NCI-H146 treated with DMSO at 0.1 percent for 48 hours (cell line): ENCODE results near the gene ARL8B.
"Not testable (repeated sequence)": the region's sequence is repeated elsewhere in the genome, so short reads cannot be mapped to it uniquely, and the experiment has no call there.

Experiments used
- DNase-seq: peaks from one replicate; lab custom pipeline; 2025; ENCODE audit not compliant: unreplicated experiment; lab: John Stamatoyannopoulos, UW

Gene ARL8B

DNA sequence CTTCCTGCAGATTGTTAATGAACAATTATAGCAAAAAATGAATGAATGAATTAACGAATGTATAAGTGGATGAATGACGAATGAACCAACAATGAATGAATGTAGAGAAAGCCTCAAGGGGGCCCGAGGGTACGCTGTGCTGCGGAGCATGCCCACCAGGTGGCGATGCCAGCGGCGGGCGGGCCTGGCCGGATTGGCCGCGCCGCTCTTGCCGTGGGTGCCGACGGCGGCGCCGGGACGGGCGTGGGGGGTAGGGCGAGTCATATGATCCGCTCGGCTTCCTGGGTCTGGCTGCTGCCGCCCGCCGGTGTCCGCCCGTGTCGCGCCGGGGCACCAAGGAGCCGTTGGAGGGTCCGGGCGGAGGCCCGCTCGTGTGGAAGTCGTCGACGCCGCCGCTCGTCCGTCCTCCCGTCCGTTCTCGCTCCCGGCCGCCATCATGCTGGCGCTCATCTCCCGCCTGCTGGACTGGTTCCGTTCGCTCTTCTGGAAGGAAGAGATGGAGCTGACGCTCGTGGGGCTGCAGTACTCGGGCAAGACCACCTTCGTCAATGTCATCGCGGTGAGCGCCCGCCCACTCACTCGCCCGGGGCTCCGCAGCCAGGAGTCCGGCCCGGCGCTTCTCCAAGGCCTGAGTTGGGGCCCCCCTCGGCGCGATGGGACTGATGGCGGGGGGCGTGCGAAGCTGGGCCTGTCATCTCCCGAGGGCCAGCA, at the start of gene ARL8B:
Gene ARL8B (plus strand): TSS at position 263 of the 711 bp plus-strand sequence. CDS start 174 bp downstream, at position 437.
- DNase-seq = peak; percentile 33

DNA sequence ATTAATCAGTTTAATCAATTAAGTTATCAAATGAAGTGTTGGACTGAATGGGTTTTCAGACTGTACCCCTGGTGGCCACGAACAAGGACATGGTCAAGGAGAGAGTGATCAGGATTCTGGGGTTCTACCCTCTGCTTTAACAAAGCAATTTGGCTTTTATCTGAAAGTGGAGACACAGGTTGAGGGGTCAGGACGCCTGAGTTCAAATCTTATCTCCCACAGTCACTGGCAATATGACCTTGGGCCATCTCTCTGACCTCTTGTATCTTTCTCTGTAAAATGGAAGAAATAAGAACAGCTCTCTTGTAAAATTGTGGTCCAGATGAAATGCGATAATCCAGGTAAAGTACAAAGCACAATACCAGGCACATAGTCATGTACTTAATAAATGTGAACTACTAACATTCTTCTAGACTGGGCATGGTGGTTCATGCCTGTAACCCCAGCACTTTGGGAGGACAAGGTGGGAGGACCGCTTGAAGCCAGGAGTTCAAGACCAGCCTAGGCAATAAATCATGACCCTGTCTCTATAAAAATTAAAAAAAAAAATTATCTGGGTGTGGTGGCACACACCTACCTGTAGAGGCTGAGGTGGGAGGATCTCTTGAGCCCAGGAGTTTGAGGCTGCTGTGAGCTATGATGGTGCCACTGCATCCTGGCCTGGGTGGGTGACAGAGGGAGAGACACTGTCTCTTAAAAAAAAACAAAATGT, 48.6 kb upstream of the ARL8B start:
- DNase-seq = no peak

DNA sequence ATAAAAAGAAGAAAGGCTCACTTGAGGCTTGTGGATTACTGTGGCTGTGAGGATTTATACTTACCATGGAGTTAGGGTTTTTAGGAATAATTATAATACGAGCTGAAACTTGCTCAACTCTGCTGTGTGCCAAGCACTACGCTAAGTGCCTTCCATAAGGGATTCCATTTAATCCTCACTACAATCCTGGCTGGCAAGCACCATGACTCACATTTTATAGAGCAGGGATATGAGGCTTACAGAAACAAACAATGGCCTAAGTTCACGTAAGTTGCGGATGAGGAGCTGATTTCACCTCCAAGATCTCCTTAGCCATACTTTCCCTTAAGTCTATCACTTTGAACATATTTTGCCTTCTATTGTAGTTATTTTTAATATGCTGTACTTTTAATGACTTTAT, 43.9 kb upstream of the ARL8B start:
- DNase-seq = no peak

DNA sequence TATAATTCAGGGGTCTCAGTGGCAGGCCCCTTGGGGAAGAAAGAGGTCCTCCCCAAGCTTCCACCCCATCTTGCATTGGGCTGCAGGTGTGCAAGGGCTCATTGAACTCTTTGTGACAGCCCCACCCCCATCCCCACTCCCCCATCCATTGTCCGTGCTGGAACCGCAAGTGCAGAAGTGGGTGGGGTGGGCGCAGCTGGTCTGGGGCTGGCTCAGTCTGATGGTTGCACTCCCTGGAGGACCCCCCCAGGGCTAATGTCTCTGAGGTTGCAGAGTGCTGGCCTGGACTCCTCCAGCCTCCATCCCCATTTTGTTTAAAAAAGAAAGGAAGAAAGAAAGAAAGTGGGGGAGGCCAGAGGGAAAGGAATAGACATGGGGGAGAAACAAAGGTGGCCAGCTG, 42.3 kb upstream of the ARL8B start:
- no peak for DNase-seq

DNA sequence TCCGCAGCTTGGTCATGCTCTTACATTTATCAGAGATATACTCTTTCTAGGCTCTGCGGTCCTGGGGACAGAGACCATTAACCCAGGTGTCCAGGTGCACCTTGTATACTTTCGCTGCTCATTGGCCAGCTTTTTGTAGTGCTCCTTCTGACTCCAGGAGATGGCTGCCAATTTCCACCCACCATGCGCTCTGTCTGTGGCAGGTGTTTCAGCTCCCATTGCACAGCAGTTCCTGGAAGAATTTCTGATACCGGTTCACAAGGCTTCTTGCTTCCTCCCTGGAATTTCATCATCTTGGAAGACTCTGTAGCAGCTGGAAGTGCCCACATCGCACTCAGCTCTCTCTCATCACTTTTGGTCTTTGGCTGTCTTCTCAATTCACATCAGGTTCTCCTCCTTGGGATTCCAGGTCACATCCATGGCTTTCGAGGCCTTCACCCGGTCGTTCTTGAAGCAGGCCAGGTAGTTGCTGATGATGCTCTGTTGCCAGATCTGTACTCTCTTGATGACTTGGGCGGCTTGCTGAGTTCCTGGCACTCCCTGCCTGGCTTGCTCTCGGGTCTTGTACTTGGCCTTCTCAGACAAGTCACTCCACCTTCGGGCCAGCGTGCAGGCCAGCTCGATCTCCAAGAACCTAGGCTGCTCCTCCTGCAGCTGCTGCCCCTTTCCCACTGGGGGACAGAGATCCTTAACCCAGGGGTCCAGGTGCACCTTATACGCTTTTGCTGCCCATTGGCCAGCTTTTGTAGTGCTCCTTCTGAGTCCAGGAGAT, 41.1 kb upstream of the ARL8B start:
- DNase-seq = no peak

DNA sequence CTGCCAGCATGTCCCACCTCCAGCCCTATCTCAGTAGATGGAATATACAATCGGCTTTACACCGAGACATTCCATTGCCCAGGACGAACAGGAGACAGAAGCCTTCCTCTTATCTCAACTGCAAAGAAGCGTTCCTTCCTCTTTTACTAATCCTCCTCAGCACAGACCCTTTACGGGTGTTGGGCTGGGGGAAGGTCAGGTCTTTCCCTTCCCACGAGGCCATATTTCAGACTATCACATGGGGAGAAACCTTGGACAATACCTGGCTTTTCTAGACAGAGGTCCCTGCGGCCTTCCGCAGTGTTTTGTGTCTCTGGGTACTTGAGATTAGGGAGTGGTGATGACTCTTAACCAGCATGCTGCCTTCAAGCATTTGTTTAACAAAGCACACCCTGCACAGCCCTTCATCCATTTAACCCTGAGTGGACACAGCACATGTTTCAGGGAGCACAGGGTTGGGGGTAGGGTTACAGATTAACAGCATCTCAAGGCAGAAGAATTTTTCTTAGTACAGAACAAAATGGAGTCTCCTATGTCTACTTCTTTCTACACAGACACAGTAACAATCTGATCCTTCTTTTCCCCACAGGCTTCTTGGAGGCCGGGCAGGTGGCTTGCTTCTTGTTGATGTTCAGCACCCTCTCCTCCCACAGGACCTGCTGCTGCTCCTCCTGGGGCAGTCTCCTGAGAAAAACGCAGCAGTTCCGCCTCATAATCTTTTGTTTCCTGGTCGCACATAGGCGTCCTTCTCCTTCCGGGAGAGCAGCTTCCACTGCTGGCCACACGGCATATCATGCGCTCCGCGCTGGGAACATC, 39.9 kb upstream of the ARL8B start:
- DNase-seq = not testable (repeated sequence)

DNA sequence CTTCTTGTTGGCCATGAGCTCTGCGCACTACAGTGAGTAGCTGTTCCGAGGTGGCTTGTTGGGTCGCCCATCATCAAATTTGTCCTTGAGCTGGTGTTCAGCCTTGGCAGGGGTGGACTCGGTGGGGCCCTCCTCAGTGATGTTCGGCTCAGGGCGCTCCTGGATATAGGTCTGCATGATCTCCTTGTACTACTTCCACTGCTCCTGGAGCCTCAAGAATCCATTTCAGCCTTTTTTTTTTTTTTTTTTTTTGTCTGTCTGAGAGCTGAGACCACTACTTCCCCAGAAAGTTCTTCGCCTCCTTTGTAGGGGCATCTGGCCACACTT, 39.3 kb upstream of the ARL8B start:
- DNase-seq = no peak

DNA sequence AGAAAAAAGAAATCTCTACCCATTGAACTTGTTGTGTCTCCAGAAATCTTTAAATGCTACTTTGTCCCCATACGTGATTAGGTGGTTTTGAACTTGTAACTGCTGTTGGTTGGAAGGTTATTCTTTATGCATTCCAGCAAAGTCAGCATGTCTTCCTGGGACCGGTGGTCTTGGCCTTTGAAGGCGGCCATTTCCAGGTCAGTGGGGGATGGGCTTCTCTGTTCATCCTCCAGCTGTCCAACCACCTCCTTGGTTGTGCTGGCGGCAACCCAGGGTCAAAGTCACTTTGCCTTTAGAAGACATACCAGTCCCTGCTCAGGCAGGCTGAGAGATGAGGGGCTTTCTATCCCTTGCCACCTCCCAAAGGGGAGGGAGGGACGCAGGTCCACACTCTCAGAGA, 37.9 kb upstream of the ARL8B start:
- no peak for DNase-seq

DNA sequence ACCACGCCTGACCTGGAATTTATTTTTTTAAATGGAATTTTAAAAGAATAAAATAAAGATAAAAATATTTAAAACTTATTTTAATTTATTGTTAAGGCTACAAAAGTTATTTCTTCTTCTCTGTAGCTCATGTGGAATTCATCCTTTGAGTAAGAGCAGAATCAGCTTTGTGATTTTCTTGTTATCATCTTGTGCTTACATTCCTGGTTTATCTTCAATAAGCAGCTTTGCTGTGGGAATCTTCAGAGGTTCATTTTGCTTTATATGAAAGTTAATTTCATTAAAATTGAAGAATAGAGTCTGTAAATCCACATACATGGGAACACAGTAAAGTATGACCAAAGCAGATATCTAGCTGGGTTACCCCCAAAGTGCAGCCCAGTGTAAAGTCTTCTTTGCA, 35.4 kb upstream of the ARL8B start:
- DNase-seq = no peak

DNA sequence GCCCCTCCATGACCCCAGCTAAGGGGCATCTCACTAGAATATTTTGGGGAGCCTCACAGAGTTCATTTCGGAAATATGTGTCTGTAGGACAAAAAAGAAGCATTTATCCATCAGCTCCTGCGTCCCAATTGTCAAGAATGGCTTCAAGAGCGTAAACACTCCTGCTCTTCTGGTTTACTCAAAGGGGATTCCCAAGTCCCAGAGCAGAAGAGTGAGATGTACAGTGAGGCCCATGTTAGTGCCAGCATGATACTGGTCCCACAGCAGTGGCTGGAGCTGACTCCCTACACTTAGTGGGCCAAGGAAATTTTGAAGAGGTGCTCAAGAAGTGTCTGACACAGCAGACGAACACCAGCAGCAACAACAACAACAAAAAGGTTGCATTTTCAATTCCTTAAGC, 34.9 kb upstream of the ARL8B start:
- no peak for DNase-seq

DNA sequence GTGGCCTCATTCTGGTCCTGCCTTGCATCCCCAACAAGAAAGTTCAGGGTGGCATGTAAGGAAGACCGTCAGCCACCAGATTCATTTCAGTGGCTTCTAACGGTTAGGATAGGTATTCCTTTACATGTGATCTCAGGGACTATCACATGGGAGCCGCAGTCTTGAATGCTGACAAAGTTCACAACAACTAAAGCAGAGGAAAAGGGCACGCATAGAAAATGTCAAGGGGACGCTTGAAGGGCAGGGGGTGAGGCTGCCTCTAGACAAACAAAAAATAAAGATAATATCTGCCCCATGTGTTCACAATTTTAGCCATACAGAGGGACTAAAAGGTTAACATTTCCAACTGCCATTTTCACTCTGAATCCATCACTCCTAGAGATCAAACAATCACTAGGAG, 31.9 kb upstream of the ARL8B start:
- no peak for DNase-seq

DNA sequence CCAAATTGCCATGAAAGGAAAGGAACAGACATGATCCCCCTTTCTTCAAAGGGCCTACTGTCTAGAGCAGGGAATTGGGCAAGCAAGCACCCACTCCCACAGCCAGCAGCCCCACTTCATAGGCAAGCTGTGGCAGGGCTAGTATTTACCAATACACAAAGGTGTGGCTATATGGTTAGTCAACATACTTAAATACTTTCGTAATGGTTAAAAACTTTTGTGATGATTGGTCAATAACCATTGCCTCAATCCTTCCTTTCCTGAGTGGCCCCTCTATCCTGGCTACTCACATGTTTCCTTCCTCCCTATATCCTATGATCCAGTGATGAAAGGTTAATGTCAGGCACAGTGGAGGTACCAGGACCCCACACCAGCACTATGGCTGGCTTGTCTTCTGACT, 30.1 kb upstream of the ARL8B start:
- no peak for DNase-seq

DNA sequence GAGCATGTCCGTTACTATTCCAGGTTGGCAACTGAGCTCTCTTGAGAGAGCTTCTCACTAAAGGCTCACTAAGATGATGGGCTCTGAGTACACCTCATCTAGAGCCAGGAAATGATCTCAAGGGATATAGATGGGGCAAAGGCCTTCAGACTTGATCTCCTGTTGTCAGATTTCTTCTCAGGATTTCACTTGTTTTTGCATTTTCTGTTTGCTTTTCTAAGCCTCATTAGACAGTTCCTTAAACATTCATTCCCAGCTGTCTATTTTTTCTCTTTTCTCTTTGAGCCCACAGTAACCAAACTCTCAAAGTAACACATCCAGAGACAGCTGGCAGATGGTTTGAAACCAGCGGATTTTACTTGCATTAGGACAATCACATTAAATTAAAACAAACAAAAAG, 28.4 kb upstream of the ARL8B start:
- no peak for DNase-seq

DNA sequence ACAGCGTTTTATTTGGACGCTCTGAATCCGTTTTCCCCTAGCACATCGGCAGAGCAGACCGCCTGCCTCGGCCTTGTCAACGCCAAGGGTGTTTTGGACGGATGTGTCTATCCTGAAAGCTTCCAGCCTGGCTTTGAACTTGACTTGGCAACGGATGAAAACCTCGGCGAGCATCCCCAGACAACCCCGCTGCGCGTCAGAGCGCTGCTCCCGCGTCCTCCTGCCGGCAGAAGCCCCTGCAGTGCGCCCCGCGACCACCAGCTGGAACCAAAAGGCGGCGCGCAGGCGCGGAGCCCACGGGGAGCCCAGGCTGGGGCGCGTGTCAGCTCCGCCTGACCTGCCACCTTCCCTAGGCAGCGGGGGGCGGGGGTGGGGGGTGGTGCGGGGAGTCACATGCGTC, 26.2 kb upstream of the ARL8B start:
- no peak for DNase-seq

DNA sequence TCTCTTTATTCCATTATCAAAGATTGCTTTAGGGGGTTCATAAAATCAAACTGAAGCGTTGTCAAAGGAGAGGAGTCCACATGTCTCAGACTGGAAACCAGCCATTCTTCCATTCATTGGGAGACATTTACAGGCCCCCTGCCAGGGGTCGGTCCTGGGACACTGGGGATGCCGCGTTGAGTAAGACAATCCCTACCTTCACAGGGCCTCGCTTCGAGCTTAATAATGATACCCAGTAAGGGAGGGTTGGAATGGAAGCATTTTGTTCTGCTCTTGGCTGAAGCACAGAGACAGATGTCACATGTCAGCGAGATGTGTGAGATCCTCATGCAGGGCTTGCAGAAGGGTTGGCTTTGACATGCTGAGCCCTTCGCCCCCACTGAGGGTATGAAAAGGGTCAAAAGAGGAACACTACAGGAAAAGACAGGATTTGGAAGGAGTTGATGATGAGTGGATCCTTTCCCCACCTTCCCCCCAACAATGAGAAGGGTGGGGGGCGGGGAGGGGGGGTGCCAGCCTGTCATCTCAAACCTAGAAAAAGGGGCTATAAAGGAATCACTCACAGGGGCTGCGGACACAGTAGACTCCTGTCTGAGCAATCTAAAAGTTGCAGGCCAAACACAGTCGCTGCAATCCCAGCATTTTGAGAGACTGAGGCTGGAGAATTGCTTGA, 25.6 kb upstream of the ARL8B start:
- no peak for DNase-seq

DNA sequence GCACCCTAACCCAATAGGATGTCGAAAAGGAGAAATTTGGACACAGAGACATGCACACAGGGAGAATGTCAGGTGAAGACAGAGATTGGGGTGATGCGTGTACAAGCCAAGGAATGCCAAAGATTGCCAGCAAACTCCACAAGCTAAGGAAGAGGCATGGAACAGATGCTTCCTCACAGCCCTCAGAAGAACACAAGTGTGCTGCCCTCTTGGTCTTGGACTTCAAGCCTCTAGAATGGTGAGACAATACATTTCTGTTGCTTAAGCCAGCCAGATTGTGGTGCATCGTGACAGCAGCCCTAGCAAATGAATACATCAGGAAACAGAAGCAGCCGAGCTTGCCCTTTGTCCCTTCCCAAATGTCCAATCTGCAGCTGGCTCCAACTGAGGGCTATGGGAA, 23.7 kb upstream of the ARL8B start:
- no peak for DNase-seq

DNA sequence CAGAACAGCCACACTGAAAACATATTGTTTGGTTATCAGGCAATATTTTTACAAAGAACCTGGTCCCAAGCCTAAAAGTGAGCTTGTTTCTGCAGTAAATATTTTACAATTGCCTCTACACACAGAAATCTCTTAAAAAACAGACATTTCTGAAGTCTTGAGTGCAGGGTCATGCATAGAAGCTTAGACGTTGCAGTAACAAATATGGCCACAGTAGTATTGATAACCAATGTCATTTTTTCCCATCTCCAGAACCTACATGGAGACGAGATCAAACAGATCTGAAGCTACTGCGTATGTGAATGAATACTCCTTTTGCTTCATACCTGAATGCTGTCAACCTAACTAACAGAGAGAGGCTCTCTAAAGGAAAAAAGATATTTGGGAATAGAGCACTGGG, 19.6 kb upstream of the ARL8B start:
- no peak for DNase-seq

DNA sequence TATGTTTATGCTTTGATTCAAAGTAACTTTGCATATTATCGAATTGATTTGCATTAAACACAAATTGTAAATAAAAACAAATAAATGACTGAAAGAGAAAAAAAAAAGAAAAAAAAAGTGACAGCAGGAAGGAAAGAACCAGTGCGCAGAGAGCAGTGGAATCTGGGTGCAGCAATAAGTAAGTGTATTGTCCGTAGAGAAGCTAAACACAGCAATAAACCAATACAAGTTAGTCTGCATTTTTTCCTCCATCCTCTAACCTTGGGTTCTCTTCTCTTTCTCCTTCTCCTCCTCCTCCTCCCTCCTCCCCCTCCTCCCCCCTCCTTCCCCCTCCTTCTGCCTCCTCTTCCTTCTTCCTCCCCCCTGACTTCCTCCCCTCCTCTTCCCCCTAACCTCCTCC, 18.3 kb upstream of the ARL8B start:
- DNase-seq = no peak

DNA sequence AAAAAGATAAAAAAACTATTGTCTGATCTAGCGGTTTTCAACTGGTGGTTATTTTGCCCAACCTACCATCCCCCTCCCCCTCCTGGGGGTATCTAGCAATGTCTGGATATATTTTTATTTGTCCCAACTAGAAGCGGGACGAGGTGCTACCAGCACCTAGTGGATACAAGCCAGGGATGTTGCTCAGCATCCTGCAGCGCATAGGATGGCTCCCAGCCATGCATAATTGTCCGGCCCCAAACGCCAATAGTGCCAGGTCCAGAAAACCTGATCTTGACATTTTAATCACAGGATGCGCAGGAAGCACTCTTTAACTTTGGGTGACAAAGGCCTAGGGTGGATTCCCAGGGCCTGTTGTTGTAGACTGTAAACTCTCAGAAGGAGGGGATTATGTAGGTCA, 17.0 kb upstream of the ARL8B start:
- no peak for DNase-seq

DNA sequence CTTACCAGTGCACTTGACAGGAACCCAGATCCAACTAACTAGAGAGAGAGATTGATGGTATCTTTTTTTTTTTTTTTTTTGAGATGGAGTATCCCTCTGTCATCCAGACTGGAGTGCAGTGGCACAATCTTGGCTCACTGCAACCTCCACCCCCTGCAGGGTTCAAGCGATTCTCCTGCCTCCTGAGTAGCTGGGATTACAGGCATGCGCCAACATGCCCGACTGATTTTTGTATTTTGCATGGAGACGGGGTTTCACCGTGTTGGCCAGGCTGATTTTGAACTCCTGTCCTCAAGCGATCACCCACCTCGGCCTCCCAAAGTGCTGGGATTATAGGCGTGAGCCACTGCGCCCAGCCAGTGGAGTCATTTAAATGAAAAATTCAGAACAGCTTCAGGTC, 15.7 kb upstream of the ARL8B start:
- DNase-seq = not testable (repeated sequence)

DNA sequence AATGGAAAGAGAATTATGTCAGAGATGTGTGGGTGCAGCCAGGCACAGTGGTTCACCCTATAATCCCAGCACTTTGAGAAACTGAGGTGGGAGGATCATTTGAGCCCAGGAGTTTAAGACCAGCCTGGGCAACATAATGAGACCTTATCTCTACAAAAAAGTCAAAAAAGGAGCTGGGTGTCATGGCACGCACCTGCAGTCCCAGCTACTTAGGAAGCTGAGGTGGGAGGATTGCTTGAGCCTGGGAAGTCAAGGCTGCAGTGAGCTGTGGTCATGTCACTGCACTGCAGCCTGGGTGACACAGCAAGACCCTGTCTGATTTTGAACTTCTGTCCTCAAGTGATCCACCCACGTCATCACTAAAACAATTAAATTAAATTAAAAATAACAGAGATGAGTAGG, 15.2 kb upstream of the ARL8B start:
- DNase-seq = not testable (repeated sequence)
